Neural crest cell (in vitro differentiated cells): ENCODE data around the gene ZFX. TPM values are rescaled to one million over a fixed set of nuclear protein-coding genes. Genes with fewer than 3 reads are reported as not detected.

ENCODE experiments used
- DNase-seq: peaks from one replicate; pipeline ENCODE4 v3.0.0; 2021; ENCODE audit warnings: low read depth, mixed read lengths, low spot score
- H3K27ac Mint-ChIP-seq: one replicate; pipeline ENCODE4 v1.8.0; 2021; ENCODE audit warnings: mild to moderate bottlenecking, mixed read lengths; ENCODE audit not compliant: unreplicated experiment
- H3K27me3 Mint-ChIP-seq: 2 replicates; pipeline ENCODE4 v1.8.0; 2021; ENCODE audit warnings: low read depth, mild to moderate bottlenecking, mixed read lengths
- H3K36me3 Mint-ChIP-seq: 2 replicates; pipeline ENCODE4 v1.8.0; 2021; ENCODE audit warnings: low read depth, mild to moderate bottlenecking, mixed read lengths
- H3K4me1 Mint-ChIP-seq: 2 replicates; pipeline ENCODE4 v1.8.0; 2021; ENCODE audit warnings: mixed read lengths
- H3K4me3 Mint-ChIP-seq: one replicate; pipeline ENCODE4 v1.8.0; 2021; ENCODE audit warnings: mild to moderate bottlenecking, mixed read lengths
- H3K9me3 Mint-ChIP-seq: 2 replicates; pipeline ENCODE4 v1.8.0; 2021; ENCODE audit warnings: mixed read lengths
- CTCF ChIP-seq: fragments of 200-600 bp; sonication (generic); conservative IDR thresholded peaks from 2 replicates; pipeline ENCODE4 v1.5.0; 2021; ENCODE audit warnings: antibody characterized with exemption, mild to moderate bottlenecking
- total RNA-seq: library from RNA; stranded (reverse); gene quantifications from 2 replicates; pipeline ENCODE4 v1.2.1, GENCODE V29; 2021

ZFX gene
- total RNA-seq, 1 donor from 2014 or later, result 83.6 TPM

- TF ChIP-seq CTCF, result no peak
- H3K9me3 Mint-ChIP-seq, result no peaks in the 10 kb centered on the region
- peaks cover 37% of the 10 kb centered on the region for H3K4me1 Mint-ChIP-seq
- H3K4me3 Mint-ChIP-seq, result no peak overlapping the region
- no peak for DNase-seq
- H3K27me3 Mint-ChIP-seq, result no peaks in the 10 kb centered on the region
- no peaks in the 10 kb centered on the region for H3K36me3 Mint-ChIP-seq
- no peak overlapping the region for H3K27ac Mint-ChIP-seq
Observed at GRCh38 chrX:24144528-24144927, 5.0 kb upstream of the ZFX start.

DNA sequence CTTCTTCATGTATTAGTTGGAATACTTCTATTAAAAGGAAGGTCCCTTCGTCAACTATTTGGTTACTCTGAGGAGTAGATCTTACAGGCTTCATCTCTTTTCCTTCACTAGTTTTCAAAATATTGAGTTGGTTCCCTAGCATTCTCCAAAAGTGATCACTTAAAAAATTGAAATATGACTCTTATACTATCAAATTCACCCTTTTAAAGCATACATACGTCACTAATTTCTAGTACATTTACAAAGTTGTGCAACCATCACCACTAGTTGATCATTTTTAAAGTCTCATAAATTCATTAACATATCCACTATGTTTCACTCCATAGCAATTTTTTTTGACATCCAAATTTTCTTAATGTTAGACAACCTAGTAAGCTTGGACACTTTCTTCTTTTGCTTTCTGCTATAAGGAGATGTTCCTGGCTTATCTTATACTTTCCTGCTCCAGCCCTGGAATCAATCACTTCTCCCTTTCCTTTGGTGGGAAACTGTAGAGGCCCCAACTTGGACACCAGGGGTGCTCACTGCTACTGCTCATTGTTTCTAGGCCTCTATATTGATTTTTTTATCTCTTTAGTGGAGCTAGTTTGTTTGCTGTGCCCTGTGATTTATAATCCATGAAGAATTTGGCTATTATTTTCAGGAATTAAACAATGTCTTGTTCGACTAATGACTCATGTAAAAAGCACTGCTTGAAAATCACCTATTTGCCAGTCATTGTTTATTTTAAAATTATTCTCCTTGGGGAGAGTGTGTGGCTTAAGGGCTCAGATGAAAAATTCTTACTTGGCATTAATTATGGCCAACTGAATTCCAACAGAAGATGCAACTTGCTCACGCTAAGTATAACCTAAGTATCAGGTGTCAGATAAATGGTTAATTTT is 4.0 kb upstream of the ZFX start:
- Mint-ChIP-seq H3K4me3 (peak overlapping the region; percentile 93), H3K27me3 (no peaks in the 10 kb centered on the region), H3K36me3 (no peaks in the 10 kb centered on the region), H3K4me1 (peaks cover 38% of the 10 kb centered on the region), H3K9me3 (no peaks in the 10 kb centered on the region), H3K27ac (peak overlapping the region; percentile 45)
- no peak for DNase-seq
- peak; percentile 43 for TF ChIP-seq CTCF

- H3K27me3 Mint-ChIP-seq, result no peaks in the 10 kb centered on the region
- TF ChIP-seq CTCF, result no peak
- DNase-seq, result no peak
- peak overlapping the region; percentile 99 for H3K27ac Mint-ChIP-seq
- no peaks in the 10 kb centered on the region for H3K9me3 Mint-ChIP-seq
- H3K36me3 Mint-ChIP-seq, result peaks cover 2% of the 10 kb centered on the region
- peak overlapping the region; percentile 93 for H3K4me3 Mint-ChIP-seq
- H3K4me1 Mint-ChIP-seq, result peaks cover 47% of the 10 kb centered on the region
Observed at GRCh38 chrX:24146283-24146949, 3.1 kb upstream of the ZFX start.

- H3K4me3 Mint-ChIP-seq, result peak overlapping the region; percentile 93
- DNase-seq, result no peak
- H3K27me3 Mint-ChIP-seq, result no peaks in the 10 kb centered on the region
- peaks cover 2% of the 10 kb centered on the region for H3K36me3 Mint-ChIP-seq
- H3K4me1 Mint-ChIP-seq, result peaks cover 55% of the 10 kb centered on the region
- H3K9me3 Mint-ChIP-seq, result no peaks in the 10 kb centered on the region
- peak overlapping the region; percentile 99 for H3K27ac Mint-ChIP-seq
- no peak for TF ChIP-seq CTCF
Observed at GRCh38 chrX:24147165-24147564, 2.4 kb upstream of the ZFX start.

DNA sequence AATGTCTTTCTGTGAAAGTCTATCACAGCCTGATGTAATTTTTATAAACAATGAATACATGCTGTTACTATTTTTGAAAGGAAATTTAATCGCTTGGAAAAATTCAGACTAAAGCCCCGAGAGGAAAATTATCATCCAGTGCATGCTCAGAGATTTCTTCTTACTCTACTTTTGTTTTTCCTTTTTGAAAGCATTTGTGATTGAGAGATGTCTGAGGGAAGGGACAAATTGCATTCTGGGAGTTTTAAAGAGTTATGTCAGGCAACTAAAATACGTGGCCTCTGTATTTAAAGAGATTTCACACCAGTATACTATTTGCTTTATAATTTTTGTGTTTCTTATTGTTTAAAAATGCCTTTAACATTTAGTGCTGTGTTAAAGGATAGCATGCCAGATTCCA is 1.4 kb upstream of the ZFX start:
- TF ChIP-seq CTCF, result no peak
- H3K4me3 Mint-ChIP-seq, result peak overlapping the region; percentile 93
- no peaks in the 10 kb centered on the region for H3K27me3 Mint-ChIP-seq
- peak overlapping the region; percentile 99 for H3K27ac Mint-ChIP-seq
- H3K36me3 Mint-ChIP-seq, result peaks cover 2% of the 10 kb centered on the region
- peaks cover 64% of the 10 kb centered on the region for H3K4me1 Mint-ChIP-seq
- no peak for DNase-seq
- H3K9me3 Mint-ChIP-seq, result no peaks in the 10 kb centered on the region
